HCT116 (cell line): ENCODE data around the gene LYSMD1. TPM values are rescaled to one million over a fixed set of nuclear protein-coding genes. Genes with fewer than 3 reads are reported as not detected.

Experiments
- ATAC-seq: fragments of 200-7000 bp; cut with Tn5 transposase; 2 replicates; pipeline ENCODE4 v1.9.1; 2020; ENCODE audit warnings: mild to moderate bottlenecking, moderate library complexity
- BruUV-seq: library from RNA; stranded (reverse); fragments of 400-500 nt; replicated peaks from 2 replicates; lab custom pipeline; 2021; lab: Mats Ljungman, UMichigan
- CTCF ChIA-PET: fragments of 300-600 bp; sonication (Branson Sonifier 250); formaldehyde crosslinking; loops from one replicate; lab custom pipeline; 2021; ENCODE audit warnings: antibody characterized with exemption; lab: Charles Lee
- POLR2A ChIA-PET: fragments of 300-600, 350-600 bp; sonication (Branson Sonifier 250); formaldehyde crosslinking; loops from one replicate; lab custom pipeline; 2021; ENCODE audit warnings: antibody characterized with exemption; lab: Charles Lee
- RAD21 ChIA-PET, 2 experiments: fragments of 300-600 bp; sonication (Branson Sonifier 250); formaldehyde crosslinking; loops; one replicate each; lab custom pipeline; 2023; ENCODE audit warnings: low total read pairs in 2 of 2; ENCODE audit not compliant: uncharacterized antibody in 2 of 2, unreplicated experiment in 2 of 2, low non-redundant PET in 1 of 2; lab: Charles Lee
- DNase-seq: peaks from one replicate; pipeline ENCODE4 v3.0.0-alpha.2; 2010; ENCODE audit warnings: low read depth, low spot score
- H2AFZ ChIP-seq: fragments of 200-600 bp; shearing (Covaris generic), sonication (generic); 2 replicates; pipeline ENCODE4 v1.6.1; 2017; ENCODE audit warnings: low read depth, mixed run types, mixed read lengths, antibody characterized with exemption, low read length; ENCODE audit not compliant: poor library complexity, severe bottlenecking
- H3K27ac ChIP-seq: 2 replicates; pipeline ENCODE4 v1.5.1; 2012; ENCODE audit warnings: low read depth, low read length
- H3K27me3 ChIP-seq: fragments of 200-600 bp; sonication (generic); 2 replicates; pipeline ENCODE4 v1.6.1; 2016; ENCODE audit warnings: mixed run types, low read length, mixed read lengths; ENCODE audit not compliant: insufficient read depth
- H3K36me3 ChIP-seq, 2 experiments: fragments of 200-500 bp in 1 of 2; fragments of 200-600 bp in 1 of 2; sonication (Bioruptor generic) in 1 of 2; sonication (generic) in 1 of 2; 2 replicates each; pipeline versions ENCODE4 v1.5.1 to v1.6.1; 2014 to 2016; ENCODE audit warnings: low read length in 2 of 2, inconsistent platforms in 1 of 2, mixed read lengths in 1 of 2, mixed run types in 1 of 2; ENCODE audit not compliant: insufficient read depth in 2 of 2, control insufficient read depth in 1 of 2
- H3K4me1 ChIP-seq, 2 experiments: fragments of 200-600 bp in 1 of 2; sonication (generic) in 1 of 2; 2 replicates each; pipeline versions ENCODE4 v1.5.1 to v1.6.1; 2012 to 2017; ENCODE audit warnings: low read length in 2 of 2, inconsistent platforms in 1 of 2, mild to moderate bottlenecking in 1 of 2, mixed read lengths in 1 of 2, mixed run types in 1 of 2, moderate library complexity in 1 of 2; ENCODE audit not compliant: insufficient read depth in 2 of 2, control insufficient read depth in 1 of 2
- H3K4me2 ChIP-seq: fragments of 200-600 bp; sonication (generic); 2 replicates; pipeline ENCODE4 v1.6.1; 2017; ENCODE audit warnings: mixed run types, low read length, mixed read lengths
- H3K4me3 ChIP-seq, 2 experiments: fragments of 200-600 bp in 1 of 2; sonication (generic) in 1 of 2; replicated peaks in 1 of 2; 2 replicates each; pipeline ENCODE4 v1.5.1; 2011 to 2016; ENCODE audit warnings: low read length in 2 of 2, control low read depth in 1 of 2, low read depth in 1 of 2, mild to moderate bottlenecking in 1 of 2, mixed read lengths in 1 of 2, mixed run types in 1 of 2
- H3K79me2 ChIP-seq: fragments of 200-600 bp; sonication (generic); 2 replicates; pipeline ENCODE4 v1.6.1; 2017; ENCODE audit warnings: mild to moderate bottlenecking, mixed run types, low read length, moderate library complexity, mixed read lengths; ENCODE audit not compliant: insufficient read depth
- H3K9ac ChIP-seq: fragments of 200-600 bp; sonication (generic); 2 replicates; pipeline ENCODE4 v1.6.1; 2016; ENCODE audit warnings: low read length, mixed read lengths
- H3K9me2 ChIP-seq: fragments of 200-600 bp; sonication (generic), shearing (Covaris generic); 2 replicates; pipeline ENCODE4 v1.6.1; 2017; ENCODE audit warnings: mixed run types, mild to moderate bottlenecking, moderate library complexity; ENCODE audit not compliant: insufficient read depth
- H3K9me3 ChIP-seq, 2 experiments: fragments of 200-500 bp in 1 of 2; fragments of 200-600 bp in 1 of 2; sonication (Bioruptor generic) in 1 of 2; sonication (generic) in 1 of 2; 2 replicates each; pipeline ENCODE4 v1.6.1; 2014 to 2017; ENCODE audit warnings: low read length in 2 of 2, mixed read lengths in 2 of 2, inconsistent platforms in 1 of 2, low read depth in 1 of 2, mild to moderate bottlenecking in 1 of 2, mixed run types in 1 of 2, moderate library complexity in 1 of 2; ENCODE audit not compliant: control insufficient read depth in 1 of 2, insufficient read depth in 1 of 2
- H4K20me1 ChIP-seq: fragments of 200-600 bp; sonication (generic), shearing (Covaris generic); 2 replicates; pipeline ENCODE4 v1.6.1; 2017; ENCODE audit warnings: mixed run types, mild to moderate bottlenecking, moderate library complexity; ENCODE audit not compliant: insufficient read depth
- ATF3 ChIP-seq: IDR thresholded peaks from 2 replicates; pipeline ENCODE4 v1.6.1; 2012
- CBX3 ChIP-seq: IDR thresholded peaks from 2 replicates; pipeline ENCODE4 v1.6.1; 2012; ENCODE audit warnings: low read depth
- CTCF ChIP-seq, 3 experiments: fragments of 200-600 bp in 1 of 3; sonication (generic) in 1 of 3; IDR thresholded peaks in 2 of 3; conservative IDR thresholded peaks in 1 of 3; 2 replicates each; pipeline ENCODE4 v1.5.1; 2012 to 2017; ENCODE audit warnings: low read depth in 2 of 3, low read length in 2 of 3, antibody characterized with exemption in 1 of 3, borderline replicate concordance in 1 of 3, control low read depth in 1 of 3, mild to moderate bottlenecking in 1 of 3, mixed read lengths in 1 of 3, mixed run types in 1 of 3, moderate library complexity in 1 of 3; ENCODE audit not compliant: insufficient read depth in 1 of 3
- EGR1 ChIP-seq: IDR thresholded peaks from 2 replicates; pipeline ENCODE4 v1.6.1; 2012; ENCODE audit warnings: low read depth
- EZH2 ChIP-seq: fragments of 200-600 bp; sonication (generic); IDR thresholded peaks from 2 replicates; pipeline ENCODE4 v1.6.1; 2017; ENCODE audit warnings: antibody characterized with exemption, mixed run types
- EZH2phosphoT487 ChIP-seq: fragments of 200-600 bp; IDR thresholded peaks from 2 replicates; pipeline ENCODE4 v1.6.1; 2018; ENCODE audit warnings: antibody characterized with exemption, borderline replicate concordance
- FOSL1 ChIP-seq: IDR thresholded peaks from 2 replicates; pipeline ENCODE4 v1.6.1; 2012; ENCODE audit warnings: low read depth
- MAX ChIP-seq: IDR thresholded peaks from 2 replicates; pipeline ENCODE4 v1.6.1; 2012
- POLR2A ChIP-seq: IDR thresholded peaks from 2 replicates; pipeline ENCODE4 v1.7.0; 2011; ENCODE audit warnings: borderline replicate concordance; ENCODE audit not compliant: insufficient read depth, insufficient read length; ENCODE audit errors: extremely low read depth
- POLR2AphosphoS5 ChIP-seq: IDR thresholded peaks from 2 replicates; pipeline ENCODE4 v1.6.1; 2011; ENCODE audit warnings: mild to moderate bottlenecking, low read depth, low read length, moderate library complexity
- RAD21 ChIP-seq: IDR thresholded peaks from 2 replicates; pipeline ENCODE4 v1.6.1; 2012; ENCODE audit warnings: low read depth, mild to moderate bottlenecking
- REST ChIP-seq: IDR thresholded peaks from 2 replicates; pipeline ENCODE4 v1.6.1; 2012; ENCODE audit warnings: low read depth
- SIN3A ChIP-seq: IDR thresholded peaks from 2 replicates; pipeline ENCODE4 v1.6.1; 2012; ENCODE audit warnings: low read depth
- SP1 ChIP-seq: IDR thresholded peaks from 2 replicates; pipeline ENCODE4 v1.6.1; 2012; ENCODE audit warnings: low read depth
- SRF ChIP-seq: IDR thresholded peaks from 2 replicates; pipeline ENCODE4 v1.6.1; 2012; ENCODE audit warnings: low read depth
- TCF7L2 ChIP-seq: IDR thresholded peaks from 2 replicates; pipeline ENCODE4 v1.7.0; 2011; ENCODE audit warnings: borderline replicate concordance, inconsistent platforms; ENCODE audit not compliant: insufficient read depth, insufficient read length; ENCODE audit errors: extremely low read depth
- ZBTB33 ChIP-seq: IDR thresholded peaks from 2 replicates; pipeline ENCODE4 v1.6.1; 2011; ENCODE audit warnings: mild to moderate bottlenecking, low read length, moderate library complexity; ENCODE audit not compliant: insufficient replicate concordance; ENCODE audit errors: extremely low read depth
- ZFX ChIP-seq: fragments of 450-650 bp; IDR thresholded peaks from 2 replicates; pipeline ENCODE4 v1.6.1; 2017
- ZNF274 ChIP-seq: fragments of 200-500 bp; sonication (Bioruptor generic); IDR thresholded peaks from 2 replicates; pipeline ENCODE4 v1.6.1; 2014; ENCODE audit warnings: mild to moderate bottlenecking, low read depth, low read length, inconsistent platforms
- intact Hi-C: fragments of 100-400 bp; cut with micrococcal nuclease; formaldehyde crosslinking; loops from 2 replicates; pipeline ENCODE4 v1.10.0; 2022
- total RNA-seq: library from RNA; stranded (reverse); gene quantifications from one replicate; pipeline ENCODE4 v1.2.1, GENCODE V29; 2021; ENCODE audit not compliant: unreplicated experiment

Gene LYSMD1
- total RNA-seq, 1 experiment from 2014 or later = 5.0 TPM

- CTCF ChIA-PET = no interaction called here
- no peaks in the 10 kb centered on the region for H3K9me2 ChIP-seq
- TF ChIP-seq RAD21 (no peak), SRF (no peak), SP1 (no peak), EZH2 (no peak), EGR1 (no peak), CTCF (IDR thresholded peaks at IDR 0.05 in 2 of 3, conservative IDR thresholded peaks at IDR 0.05 in 1 of 3; ENCODE audit: borderline replicate concordance in 1 of 3, insufficient read depth in 1 of 3, low read depth in 2 of 3, low read length in 2 of 3) (no peak), ZBTB33 (no peak), MAX (no peak), ATF3 (no peak), POLR2AphosphoS5 (no peak), SIN3A (no peak), TCF7L2 (no peak), ZFX (no peak), POLR2A (no peak), EZH2phosphoT487 (no peak), ZNF274 (no peak), FOSL1 (no peak), REST (no peak), CBX3 (no peak)
- TF ChIP-seq, all 23 proteins: peak for 0
- Histone ChIP-seq H3K4me3 (peak overlapping the region; percentile 83 to 88), H3K27me3 (no peaks in the 10 kb centered on the region), H4K20me1 (no peaks in the 10 kb centered on the region), H3K27ac (peak overlapping the region; percentile 50), H2AFZ (no peak overlapping the region), H3K36me3 (peaks cover 7 to 12% of the 10 kb centered on the region in 2 experiments; a peak in 3 of 4 replicates), H3K4me1 (peaks cover 11 to 19% of the 10 kb centered on the region in 2 experiments), H3K9ac (peak overlapping the region; percentile 84), H3K9me3 (no peaks in the 10 kb centered on the region), H3K4me2 (peak overlapping the region; percentile 85), H3K79me2 (peaks cover 24% of the 10 kb centered on the region; the same call in 1 of the 2 replicates)
- POLR2A ChIA-PET = no interaction called here
- DNase-seq (no peak), ATAC-seq (no peak; the same call in 1 of the 2 replicates)
- RAD21 ChIA-PET = no interaction called here
- intact Hi-C loops = no loop called here
- BruUV-seq = no TSS peak
Measured at GRCh38 chr1:151164732-151165280, 896 bp downstream of the LYSMD1 start.
